ACC112 (cell line): ENCODE data around the gene FTCDNL1.

Experiments used
- H2AFZ ChIP-seq: fragments of 200-600 bp; sonication (generic); one replicate; pipeline ENCODE4 v1.6.0; 2017; ENCODE audit warnings: antibody characterized with exemption, low read length; ENCODE audit not compliant: unreplicated experiment
- H3K27ac ChIP-seq: fragments of 200-600 bp; sonication (generic); 2 replicates; pipeline ENCODE4 v1.5.1; 2014; ENCODE audit warnings: low read depth, mild to moderate bottlenecking, antibody characterized with exemption, low read length, moderate library complexity
- H3K27me3 ChIP-seq: fragments of 200-600 bp; sonication (generic); 2 replicates; pipeline ENCODE4 v1.6.1; 2014; ENCODE audit warnings: mild to moderate bottlenecking, antibody characterized with exemption, low read length, moderate library complexity, mixed read lengths; ENCODE audit not compliant: insufficient read depth
- H3K36me3 ChIP-seq: fragments of 200-600 bp; sonication (generic); 2 replicates; pipeline ENCODE4 v1.6.1; 2016; ENCODE audit warnings: mild to moderate bottlenecking, antibody characterized with exemption, low read length, moderate library complexity, mixed read lengths; ENCODE audit not compliant: insufficient read depth
- H3K4me1 ChIP-seq: fragments of 200-600 bp; sonication (generic); one replicate; pipeline ENCODE4 v1.6.1; 2016; ENCODE audit warnings: low read length, mixed read lengths; ENCODE audit not compliant: insufficient read depth, unreplicated experiment, control insufficient read depth
- H3K4me3 ChIP-seq: fragments of 200-600 bp; sonication (generic); 2 replicates; pipeline ENCODE4 v1.5.1; 2014; ENCODE audit warnings: mild to moderate bottlenecking, low read depth, low read length
- H3K79me2 ChIP-seq: fragments of 200-600 bp; sonication (generic); one replicate; pipeline ENCODE4 v1.6.0; 2016; ENCODE audit warnings: low read length; ENCODE audit not compliant: control insufficient read depth, unreplicated experiment, insufficient read depth

FTCDNL1 gene

DNA sequence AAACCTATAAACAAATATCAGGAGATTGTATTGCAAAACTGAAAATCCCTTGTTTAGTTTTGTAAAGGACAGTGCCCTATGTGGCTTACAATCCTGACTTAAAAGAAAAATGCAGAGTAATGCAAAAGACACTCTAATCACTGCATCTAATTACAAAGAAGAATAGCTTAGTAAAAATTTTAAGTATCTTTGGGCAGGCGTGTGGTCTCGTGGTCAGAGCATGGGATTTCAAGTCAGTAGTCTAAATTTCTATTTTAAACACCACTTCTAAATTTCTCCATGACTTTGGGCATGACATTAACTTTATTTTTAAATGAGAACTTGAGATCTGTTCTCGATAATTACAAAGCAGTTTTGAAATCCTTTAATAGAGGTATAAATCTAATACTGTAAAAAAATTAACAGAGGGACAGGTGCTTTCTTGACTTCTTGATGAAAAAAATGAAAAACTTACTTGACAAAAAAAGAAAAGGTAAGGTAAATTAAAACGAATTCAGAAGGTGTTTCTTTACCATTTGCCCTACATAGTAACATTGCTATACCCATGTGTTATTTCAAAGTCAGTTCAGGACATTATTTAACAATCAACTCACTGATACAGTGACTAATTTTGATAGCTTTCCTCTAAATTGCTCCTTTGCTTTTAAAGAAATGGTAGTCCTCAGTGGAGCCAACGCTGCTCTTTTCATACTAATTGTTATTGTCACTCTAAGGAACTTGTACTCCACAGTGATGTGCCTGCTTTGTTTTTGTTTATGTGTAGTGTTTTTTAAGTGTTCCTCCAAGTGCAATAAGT is 17.6 kb upstream of the FTCDNL1 start:
- H3K27me3 ChIP-seq: no peaks in the 10 kb centered on the region
- no peak overlapping the region for H3K27ac ChIP-seq
- no peaks in the 10 kb centered on the region for H3K79me2 ChIP-seq
- H2AFZ ChIP-seq: no peak overlapping the region
- H3K4me1 ChIP-seq: no peaks in the 10 kb centered on the region
- H3K4me3 ChIP-seq: no peak overlapping the region
- no peaks in the 10 kb centered on the region for H3K36me3 ChIP-seq

- H3K4me1 ChIP-seq: no peaks in the 10 kb centered on the region
- no peaks in the 10 kb centered on the region for H3K36me3 ChIP-seq
- H2AFZ ChIP-seq: no peak overlapping the region
- H3K27ac ChIP-seq: no peak overlapping the region
- no peak overlapping the region for H3K4me3 ChIP-seq
- no peaks in the 10 kb centered on the region for H3K27me3 ChIP-seq
- no peaks in the 10 kb centered on the region for H3K79me2 ChIP-seq
These were observed 14.9 kb upstream of the FTCDNL1 start for GRCh38 chr2:199865905-199866304.

DNA sequence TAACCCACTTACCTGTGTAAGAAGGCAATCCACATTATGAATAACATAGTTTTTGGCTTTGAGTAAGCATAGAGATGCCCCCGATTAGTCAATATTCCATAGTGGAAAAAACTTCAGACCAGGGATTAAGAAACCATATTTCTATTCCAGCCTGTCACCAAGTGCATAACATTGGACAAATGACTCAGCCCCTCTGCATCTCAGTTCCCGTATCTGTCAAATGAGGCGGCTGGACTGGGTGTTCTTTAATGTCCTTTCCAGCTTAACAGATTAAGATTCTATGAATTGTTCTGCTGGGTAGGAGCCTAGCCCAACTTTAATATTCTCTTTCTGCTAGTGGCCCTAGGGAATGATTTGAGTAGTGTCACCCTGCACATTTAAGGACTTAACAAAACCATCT is 11.8 kb upstream of the FTCDNL1 start:
- Histone ChIP-seq H3K79me2 (no peaks in the 10 kb centered on the region), H3K4me3 (no peak overlapping the region), H3K4me1 (no peaks in the 10 kb centered on the region), H3K27me3 (no peaks in the 10 kb centered on the region), H2AFZ (no peak overlapping the region), H3K36me3 (no peaks in the 10 kb centered on the region), H3K27ac (no peak overlapping the region)

- Histone ChIP-seq H3K79me2 (no peaks in the 10 kb centered on the region), H3K4me1 (no peaks in the 10 kb centered on the region), H2AFZ (peak overlapping the region; percentile 36), H3K36me3 (no peaks in the 10 kb centered on the region), H3K27me3 (no peaks in the 10 kb centered on the region; the same call in 1 of the 2 replicates), H3K27ac (no peak overlapping the region), H3K4me3 (no peak overlapping the region)
These were observed 10.3 kb upstream of the FTCDNL1 start for GRCh38 chr2:199861132-199861774.

DNA sequence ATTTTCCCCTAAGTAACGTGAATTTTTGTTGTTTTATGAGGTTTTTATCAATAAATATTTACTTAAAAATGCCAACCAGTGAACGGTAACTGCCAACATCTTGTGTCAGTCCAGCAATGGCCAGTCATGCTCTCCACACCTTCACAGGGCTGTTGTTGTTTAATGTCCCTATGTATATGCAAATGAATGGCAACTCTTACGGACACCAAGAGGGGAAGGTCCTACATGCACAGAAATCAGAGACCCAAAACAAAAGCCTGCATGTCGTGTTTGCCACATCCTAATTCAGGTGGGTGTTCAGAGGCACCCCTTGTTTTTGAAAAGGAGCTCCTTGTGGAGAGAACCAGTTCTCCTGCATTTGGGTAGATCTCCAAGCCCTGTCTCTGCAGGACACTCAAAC is 4.8 kb upstream of the FTCDNL1 start:
- Histone ChIP-seq H3K27me3 (no peaks in the 10 kb centered on the region; the same call in 1 of the 2 replicates), H3K4me3 (no peak overlapping the region), H3K27ac (no peak overlapping the region), H3K36me3 (no peaks in the 10 kb centered on the region), H3K4me1 (no peaks in the 10 kb centered on the region), H2AFZ (no peak overlapping the region), H3K79me2 (no peaks in the 10 kb centered on the region)

DNA sequence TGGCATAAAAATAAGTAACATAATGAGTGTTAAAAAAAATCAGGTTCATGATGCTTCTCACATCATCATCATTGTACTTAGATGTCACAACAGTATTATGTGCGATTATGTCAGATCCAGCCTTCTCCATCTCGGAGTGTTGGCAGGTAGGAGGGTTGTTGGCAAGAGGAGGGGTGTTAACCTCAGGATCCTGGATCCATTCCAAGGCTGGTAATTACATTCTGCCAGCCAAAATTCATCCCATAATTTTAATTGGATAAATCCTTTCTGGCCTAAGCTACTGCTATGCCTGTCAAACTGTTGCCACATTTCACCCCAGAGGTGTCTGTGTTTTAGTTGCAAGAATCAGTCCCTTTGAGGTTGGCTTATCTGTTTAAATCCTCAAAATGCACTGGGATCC is 891 bp upstream of the FTCDNL1 start:
- Histone ChIP-seq H3K4me1 (peaks cover 4% of the 10 kb centered on the region), H2AFZ (no peak overlapping the region), H3K27ac (no peak overlapping the region), H3K27me3 (no peaks in the 10 kb centered on the region; the same call in 1 of the 2 replicates), H3K4me3 (no peak overlapping the region), H3K36me3 (no peaks in the 10 kb centered on the region), H3K79me2 (no peaks in the 10 kb centered on the region)

DNA sequence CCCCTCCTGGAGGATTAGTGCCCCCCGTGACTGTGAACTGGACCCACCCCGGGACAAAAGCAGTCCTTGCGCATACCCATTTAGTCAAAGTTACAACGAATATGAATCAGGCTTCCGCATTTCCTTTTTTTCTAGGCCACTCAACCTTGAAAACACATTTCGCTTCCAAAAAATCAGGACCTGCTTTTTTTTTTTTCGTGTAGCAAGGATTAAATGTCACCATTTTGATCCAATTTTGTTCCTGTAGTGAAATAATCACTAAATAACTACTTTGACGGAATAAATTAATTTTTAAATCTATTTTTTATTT is 464 bp upstream of the FTCDNL1 start:
- Histone ChIP-seq H3K4me3 (peak overlapping the region; percentile 84), H2AFZ (peak overlapping the region; percentile 99), H3K36me3 (no peaks in the 10 kb centered on the region), H3K79me2 (no peaks in the 10 kb centered on the region), H3K27me3 (no peaks in the 10 kb centered on the region; the same call in 1 of the 2 replicates), H3K4me1 (peaks cover 4% of the 10 kb centered on the region), H3K27ac (no peak overlapping the region)

DNA sequence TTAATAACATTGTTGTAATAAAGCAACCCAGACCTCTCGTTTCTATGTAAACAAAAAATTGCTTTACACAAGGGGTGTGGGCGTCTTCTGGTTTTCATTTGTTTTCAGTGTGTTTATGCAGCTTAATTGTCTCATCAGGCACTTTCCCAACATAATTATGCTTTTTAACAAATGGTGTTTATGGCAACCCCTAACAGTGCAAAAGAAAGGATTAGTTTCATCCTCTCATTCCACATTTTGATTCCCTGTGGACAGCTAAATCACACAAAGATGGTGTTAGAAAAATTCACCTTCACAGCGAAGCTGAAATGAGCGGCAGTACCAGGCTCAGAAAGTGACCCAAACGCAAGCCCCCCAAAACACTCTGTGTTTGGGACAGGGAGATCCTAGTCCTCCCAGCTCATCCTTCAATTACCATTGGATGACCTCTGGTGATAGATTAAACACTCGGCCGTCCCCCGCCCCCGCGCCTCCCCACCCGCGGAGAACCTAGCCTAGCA is 724 bp downstream of the FTCDNL1 start:
- Histone ChIP-seq H3K27me3 (no peaks in the 10 kb centered on the region), H2AFZ (peak overlapping the region; percentile 99), H3K27ac (no peak overlapping the region), H3K4me3 (peak overlapping the region; percentile 84), H3K79me2 (no peaks in the 10 kb centered on the region), H3K4me1 (peaks cover 4% of the 10 kb centered on the region), H3K36me3 (no peaks in the 10 kb centered on the region)

DNA sequence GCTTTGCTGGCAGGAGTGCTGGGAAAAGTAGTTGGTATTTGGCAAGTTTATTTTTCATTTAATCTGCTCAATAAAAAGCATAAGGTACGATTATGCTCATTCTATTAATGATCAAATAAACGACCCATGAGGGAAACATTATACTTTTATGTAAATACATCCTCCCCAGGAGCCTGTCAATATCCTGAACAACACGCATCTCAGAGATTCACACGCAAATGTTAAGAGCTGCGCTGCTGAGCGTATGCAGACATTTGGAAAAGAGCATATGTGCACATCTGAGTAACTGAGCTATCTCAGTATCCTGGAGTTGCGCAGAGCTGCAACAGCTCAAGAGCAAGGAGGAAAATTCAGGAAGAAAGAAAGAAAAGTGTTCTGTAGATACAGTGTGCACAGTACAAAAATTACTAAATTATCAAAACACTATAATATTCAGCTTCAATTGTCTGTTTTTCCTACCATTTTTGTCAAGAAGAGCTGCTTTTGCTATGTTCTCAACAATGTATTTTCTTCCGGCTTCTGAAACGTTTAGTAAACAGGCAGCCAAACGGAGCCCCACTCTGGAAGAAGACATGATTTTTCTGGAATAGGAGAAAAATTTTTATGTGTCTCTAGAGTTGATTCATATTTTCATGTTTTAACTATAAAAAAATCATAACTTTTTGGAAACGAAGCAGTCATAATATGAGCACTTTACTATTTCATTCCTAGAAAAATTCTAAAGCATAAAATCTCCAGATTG is 2.4 kb downstream of the FTCDNL1 start:
- Histone ChIP-seq H3K4me3 (no peak overlapping the region), H2AFZ (no peak overlapping the region), H3K27ac (no peak overlapping the region), H3K27me3 (no peaks in the 10 kb centered on the region), H3K4me1 (peaks cover 4% of the 10 kb centered on the region), H3K36me3 (no peaks in the 10 kb centered on the region), H3K79me2 (no peaks in the 10 kb centered on the region)

DNA sequence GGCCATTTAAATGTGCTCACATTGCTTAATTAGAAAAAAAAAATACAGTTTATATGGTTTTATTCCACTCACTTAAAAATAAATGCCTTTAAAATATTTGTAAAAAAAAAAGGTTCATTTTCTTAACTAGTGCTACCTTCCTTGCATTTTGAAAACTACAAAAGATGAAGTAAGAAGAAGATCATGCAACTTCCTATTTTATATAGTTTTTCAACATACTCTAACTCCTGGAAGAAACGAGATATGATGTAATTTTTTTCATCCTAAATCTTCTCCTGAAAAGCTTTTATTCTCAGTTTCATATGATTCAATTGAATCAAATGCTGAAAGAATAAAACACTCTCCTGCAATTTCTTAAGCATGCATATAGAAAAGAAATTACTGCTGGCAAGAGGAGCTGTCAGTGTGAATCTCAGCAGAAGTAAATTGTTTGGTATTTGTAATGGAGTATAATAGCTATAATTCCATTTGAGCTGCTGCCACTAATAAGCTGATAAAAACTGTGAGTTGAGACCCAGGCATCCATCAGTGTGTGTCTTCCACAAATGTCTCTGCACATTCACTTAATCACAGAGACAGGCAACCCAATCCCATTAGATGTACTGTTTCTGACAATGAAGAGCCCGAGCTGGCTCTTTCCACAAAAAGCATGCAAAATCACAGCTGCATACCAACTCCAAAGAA is 3.7 kb downstream of the FTCDNL1 start:
- Histone ChIP-seq H3K36me3 (no peaks in the 10 kb centered on the region), H3K4me1 (peaks cover 4% of the 10 kb centered on the region), H2AFZ (no peak overlapping the region), H3K27ac (no peak overlapping the region), H3K79me2 (no peaks in the 10 kb centered on the region), H3K4me3 (no peak overlapping the region), H3K27me3 (no peaks in the 10 kb centered on the region)
